Neural cell (in vitro differentiated cells): ENCODE results near the gene SDK2. TPM values are rescaled to one million over a fixed set of nuclear protein-coding genes. Genes with fewer than 3 reads are reported as not detected.

Source experiments
- H2AFZ ChIP-seq: fragments of 200-600, 300-800 bp; sonication (generic), shearing (Covaris generic); 2 replicates; pipeline ENCODE4 v1.6.0; 2014; ENCODE audit warnings: low read depth, mild to moderate bottlenecking, antibody characterized with exemption, low read length, moderate library complexity
- H3F3A ChIP-seq: fragments of 200-600 bp; shearing (Covaris generic); 2 replicates; pipeline ENCODE4 v1.6.1; 2016; ENCODE audit warnings: mild to moderate bottlenecking, moderate library complexity, mixed read lengths, antibody characterized with exemption, low read length; ENCODE audit not compliant: insufficient read depth, poor library complexity, severe bottlenecking
- H3K27ac ChIP-seq: fragments of 200-600, 300-800 bp; sonication (generic), shearing (Covaris generic); 2 replicates; pipeline ENCODE4 v1.5.1; 2014; ENCODE audit warnings: mild to moderate bottlenecking, low read length, moderate library complexity
- H3K27me3 ChIP-seq: fragments of 300-800, 200-600 bp; sonication (generic), shearing (Covaris generic); 2 replicates; pipeline ENCODE4 v1.6.0; 2014; ENCODE audit warnings: mild to moderate bottlenecking, low read depth, low read length, moderate library complexity; ENCODE audit not compliant: insufficient read depth
- H3K36me3 ChIP-seq: fragments of 300-800, 200-600 bp; sonication (generic), shearing (Covaris generic); 2 replicates; pipeline ENCODE4 v1.5.1; 2014; ENCODE audit warnings: mild to moderate bottlenecking, antibody characterized with exemption, low read length, moderate library complexity; ENCODE audit not compliant: insufficient read depth
- H3K4me2 ChIP-seq: fragments of 300-800, 200-600 bp; sonication (generic), shearing (Covaris generic); 2 replicates; pipeline ENCODE4 v1.6.0; 2014; ENCODE audit warnings: mild to moderate bottlenecking, low read length
- H3K4me3 ChIP-seq: fragments of 300-800, 200-600 bp; sonication (generic), shearing (Covaris generic); 2 replicates; pipeline ENCODE4 v1.5.1; 2014; ENCODE audit warnings: mild to moderate bottlenecking, low read length, moderate library complexity
- H3K79me2 ChIP-seq: fragments of 200-600 bp; shearing (Covaris generic); replicated peaks from 2 replicates; pipeline ENCODE4 v1.6.0; 2014; ENCODE audit warnings: mild to moderate bottlenecking, low read length, moderate library complexity; ENCODE audit not compliant: insufficient read depth
- H3K9ac ChIP-seq: fragments of 300-800, 200-600 bp; sonication (generic), shearing (Covaris generic); 2 replicates; pipeline ENCODE4 v1.6.1; 2016; ENCODE audit warnings: mild to moderate bottlenecking, low read length, mixed read lengths
- H3K9me2 ChIP-seq: fragments of 200-600 bp; shearing (Covaris generic); 2 replicates; pipeline ENCODE4 v1.6.1; 2016; ENCODE audit warnings: mild to moderate bottlenecking, low read length, mixed read lengths; ENCODE audit not compliant: insufficient read depth
- H3K9me3 ChIP-seq: fragments of 200-600, 300-800 bp; sonication (generic), shearing (Covaris generic); 2 replicates; pipeline ENCODE4 v1.6.1; 2016; ENCODE audit warnings: mild to moderate bottlenecking, mixed run types, low read length, moderate library complexity, mixed read lengths
- H4K20me1 ChIP-seq: fragments of 200-600 bp; shearing (Covaris generic); 2 replicates; pipeline ENCODE4 v1.6.1; 2016; ENCODE audit warnings: mild to moderate bottlenecking, mixed run types; ENCODE audit not compliant: insufficient read depth
- EP300 ChIP-seq: fragments of 450-650 bp; conservative IDR thresholded peaks from 2 replicates; pipeline ENCODE4 v1.6.1; 2014; ENCODE audit warnings: antibody characterized with exemption, mild to moderate bottlenecking, moderate library complexity; ENCODE audit not compliant: poor library complexity, severe bottlenecking
- EZH2 ChIP-seq: fragments of 200-600, 300-800 bp; shearing (Covaris generic), sonication (generic); IDR thresholded peaks from 2 replicates; pipeline ENCODE4 v1.6.1; 2014; ENCODE audit warnings: antibody characterized with exemption, low read length, borderline replicate concordance, mild to moderate bottlenecking; ENCODE audit not compliant: insufficient read depth, poor library complexity, severe bottlenecking
- MXI1 ChIP-seq: fragments of 450-650 bp; conservative IDR thresholded peaks from 2 replicates; pipeline ENCODE4 v1.6.1; 2014; ENCODE audit warnings: antibody characterized with exemption, mild to moderate bottlenecking; ENCODE audit not compliant: poor library complexity, severe bottlenecking
- POLR2AphosphoS5 ChIP-seq: IDR thresholded peaks from 2 replicates; pipeline ENCODE4 v1.6.1; 2012
- RAD21 ChIP-seq: fragments of 450-650 bp; conservative IDR thresholded peaks from 2 replicates; pipeline ENCODE4 v1.6.1; 2014; ENCODE audit warnings: antibody characterized with exemption, mild to moderate bottlenecking, moderate library complexity
- SMC3 ChIP-seq: fragments of 450-650 bp; conservative IDR thresholded peaks from 2 replicates; pipeline ENCODE4 v1.6.1; 2014; ENCODE audit warnings: antibody characterized with exemption, mild to moderate bottlenecking, moderate library complexity; ENCODE audit not compliant: poor library complexity
- TAF1 ChIP-seq: IDR thresholded peaks from 2 replicates; pipeline ENCODE4 v1.6.1; 2012; ENCODE audit warnings: low read depth
- polyA plus RNA-seq: library from polyadenylated mRNA; depleted of rRNA; stranded (reverse); fragments of >200 nt; gene quantifications from 2 replicates; pipeline ENCODE4 v1.2.3, GENCODE V29; 2014
- TF ChIP-seq, protein P1 (sequence below): fragments of 450-650 bp; IDR thresholded peaks from 2 replicates; pipeline ENCODE4 v1.5.1; 2014; ENCODE audit warnings: antibody characterized with exemption, mild to moderate bottlenecking, moderate library complexity; ENCODE audit not compliant: poor library complexity, severe bottlenecking
- TF ChIP-seq, protein P2 (sequence below): IDR thresholded peaks from 2 replicates; pipeline ENCODE4 v1.6.1; 2012; ENCODE audit warnings: borderline replicate concordance

The SDK2 gene
- polyA plus RNA-seq, 1 donor from 2014 or later = 0.73 TPM

DNA sequence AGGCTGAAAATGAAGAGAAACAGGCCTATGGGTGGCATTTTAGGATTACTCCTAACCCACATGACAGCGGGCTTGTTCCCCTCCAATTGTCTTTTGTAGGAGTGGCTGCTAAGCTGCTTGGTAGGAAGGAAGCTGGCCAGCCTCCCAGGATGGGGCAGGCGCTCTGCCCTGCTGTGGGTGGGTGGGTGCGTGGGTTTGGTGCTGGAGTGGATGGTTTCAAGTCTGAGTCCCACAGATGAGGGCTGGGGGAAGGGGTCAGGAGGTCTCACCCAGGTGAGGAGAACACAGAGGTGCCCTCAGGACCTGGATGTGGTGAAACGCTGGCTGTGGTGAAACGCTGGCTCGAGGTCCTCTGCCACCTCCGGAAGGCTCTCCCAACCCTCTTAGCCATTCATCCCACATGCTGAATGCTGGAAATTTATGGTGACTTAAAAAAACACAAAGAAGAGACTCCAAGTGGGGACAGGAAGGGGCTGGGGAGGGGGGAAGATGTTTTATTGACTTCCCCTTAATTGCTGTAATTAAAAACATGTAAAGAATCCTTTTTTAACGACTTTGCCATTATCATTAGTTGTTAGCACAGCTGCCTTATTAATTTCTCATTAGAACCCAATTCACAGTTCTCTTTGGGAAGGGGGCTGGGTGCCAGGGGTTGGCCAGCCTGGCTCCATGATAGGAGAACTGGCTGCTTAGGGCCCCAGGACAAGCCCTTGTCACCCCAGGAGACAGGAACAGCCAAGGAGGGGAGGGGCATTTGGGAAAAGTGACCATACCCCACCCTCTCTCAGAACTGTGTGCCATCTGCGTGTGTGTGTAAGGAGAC, 178.9 kb downstream of the SDK2 start:
- Histone ChIP-seq H3K4me2 (no peak overlapping the region), H3K9me2 (no peaks in the 10 kb centered on the region), H3F3A (no peaks in the 10 kb centered on the region), H3K27ac (no peak overlapping the region), H3K9ac (no peak overlapping the region), H4K20me1 (no peaks in the 10 kb centered on the region), H3K27me3 (no peaks in the 10 kb centered on the region), H3K4me3 (no peak overlapping the region), H3K36me3 (no peaks in the 10 kb centered on the region), H3K79me2 (no peaks in the 10 kb centered on the region), H3K9me3 (no peaks in the 10 kb centered on the region), H2AFZ (no peak overlapping the region)
- TF ChIP-seq MXI1 (no peak), EP300 (no peak), SMC3 (no peak), EZH2 (no peak), TAF1 (no peak), POLR2AphosphoS5 (no peak), RAD21 (no peak)
- TF ChIP-seq, protein P1, sequence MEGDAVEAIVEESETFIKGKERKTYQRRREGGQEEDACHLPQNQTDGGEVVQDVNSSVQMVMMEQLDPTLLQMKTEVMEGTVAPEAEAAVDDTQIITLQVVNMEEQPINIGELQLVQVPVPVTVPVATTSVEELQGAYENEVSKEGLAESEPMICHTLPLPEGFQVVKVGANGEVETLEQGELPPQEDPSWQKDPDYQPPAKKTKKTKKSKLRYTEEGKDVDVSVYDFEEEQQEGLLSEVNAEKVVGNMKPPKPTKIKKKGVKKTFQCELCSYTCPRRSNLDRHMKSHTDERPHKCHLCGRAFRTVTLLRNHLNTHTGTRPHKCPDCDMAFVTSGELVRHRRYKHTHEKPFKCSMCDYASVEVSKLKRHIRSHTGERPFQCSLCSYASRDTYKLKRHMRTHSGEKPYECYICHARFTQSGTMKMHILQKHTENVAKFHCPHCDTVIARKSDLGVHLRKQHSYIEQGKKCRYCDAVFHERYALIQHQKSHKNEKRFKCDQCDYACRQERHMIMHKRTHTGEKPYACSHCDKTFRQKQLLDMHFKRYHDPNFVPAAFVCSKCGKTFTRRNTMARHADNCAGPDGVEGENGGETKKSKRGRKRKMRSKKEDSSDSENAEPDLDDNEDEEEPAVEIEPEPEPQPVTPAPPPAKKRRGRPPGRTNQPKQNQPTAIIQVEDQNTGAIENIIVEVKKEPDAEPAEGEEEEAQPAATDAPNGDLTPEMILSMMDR = no peak
- TF ChIP-seq, protein P2, sequence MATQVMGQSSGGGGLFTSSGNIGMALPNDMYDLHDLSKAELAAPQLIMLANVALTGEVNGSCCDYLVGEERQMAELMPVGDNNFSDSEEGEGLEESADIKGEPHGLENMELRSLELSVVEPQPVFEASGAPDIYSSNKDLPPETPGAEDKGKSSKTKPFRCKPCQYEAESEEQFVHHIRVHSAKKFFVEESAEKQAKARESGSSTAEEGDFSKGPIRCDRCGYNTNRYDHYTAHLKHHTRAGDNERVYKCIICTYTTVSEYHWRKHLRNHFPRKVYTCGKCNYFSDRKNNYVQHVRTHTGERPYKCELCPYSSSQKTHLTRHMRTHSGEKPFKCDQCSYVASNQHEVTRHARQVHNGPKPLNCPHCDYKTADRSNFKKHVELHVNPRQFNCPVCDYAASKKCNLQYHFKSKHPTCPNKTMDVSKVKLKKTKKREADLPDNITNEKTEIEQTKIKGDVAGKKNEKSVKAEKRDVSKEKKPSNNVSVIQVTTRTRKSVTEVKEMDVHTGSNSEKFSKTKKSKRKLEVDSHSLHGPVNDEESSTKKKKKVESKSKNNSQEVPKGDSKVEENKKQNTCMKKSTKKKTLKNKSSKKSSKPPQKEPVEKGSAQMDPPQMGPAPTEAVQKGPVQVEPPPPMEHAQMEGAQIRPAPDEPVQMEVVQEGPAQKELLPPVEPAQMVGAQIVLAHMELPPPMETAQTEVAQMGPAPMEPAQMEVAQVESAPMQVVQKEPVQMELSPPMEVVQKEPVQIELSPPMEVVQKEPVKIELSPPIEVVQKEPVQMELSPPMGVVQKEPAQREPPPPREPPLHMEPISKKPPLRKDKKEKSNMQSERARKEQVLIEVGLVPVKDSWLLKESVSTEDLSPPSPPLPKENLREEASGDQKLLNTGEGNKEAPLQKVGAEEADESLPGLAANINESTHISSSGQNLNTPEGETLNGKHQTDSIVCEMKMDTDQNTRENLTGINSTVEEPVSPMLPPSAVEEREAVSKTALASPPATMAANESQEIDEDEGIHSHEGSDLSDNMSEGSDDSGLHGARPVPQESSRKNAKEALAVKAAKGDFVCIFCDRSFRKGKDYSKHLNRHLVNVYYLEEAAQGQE = no peak

DNA sequence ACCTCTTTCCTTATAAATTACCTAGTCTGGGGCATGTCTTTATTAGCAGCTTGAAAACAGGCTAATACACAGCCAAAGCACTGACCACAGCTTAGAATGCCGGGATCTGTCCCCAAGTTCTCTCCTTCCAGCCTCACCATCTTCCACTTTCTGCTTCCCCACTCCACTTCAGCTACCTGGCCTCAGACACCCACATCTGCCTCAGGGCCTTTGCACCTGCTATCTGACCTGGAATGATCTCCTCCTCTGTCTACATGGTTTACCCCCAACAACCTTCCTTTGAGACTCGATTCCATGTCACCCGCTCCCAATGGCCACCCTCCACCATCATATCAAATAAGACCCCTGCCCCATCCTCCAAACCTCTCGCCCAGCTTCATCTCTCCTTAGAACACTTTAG, 179.8 kb downstream of the SDK2 start:
- no peaks in the 10 kb centered on the region for H3F3A ChIP-seq

More for the DNA sequence above, 179.8 kb downstream of the SDK2 start:
- TF ChIP-seq POLR2AphosphoS5 (no peak), SMC3 (no peak), MXI1 (no peak), EZH2 (no peak), EP300 (no peak), RAD21 (no peak), TAF1 (no peak)
- TF ChIP-seq, protein P2 = no peak
- TF ChIP-seq, protein P1 = no peak
- Histone ChIP-seq H4K20me1 (no peaks in the 10 kb centered on the region), H3K79me2 (no peaks in the 10 kb centered on the region), H3K9ac (no peak overlapping the region), H3K9me3 (no peaks in the 10 kb centered on the region), H3K36me3 (no peaks in the 10 kb centered on the region), H3K4me2 (no peak overlapping the region), H3K27me3 (no peaks in the 10 kb centered on the region), H3K4me3 (no peak overlapping the region), H2AFZ (no peak overlapping the region), H3K9me2 (no peaks in the 10 kb centered on the region), H3K27ac (no peak overlapping the region)
